SU-DHL-6 (cell line): ENCODE measurements around the gene RAVER2.

Experiments
- H2AFZ ChIP-seq: fragments of 200-600 bp; sonication (generic); 2 replicates; pipeline ENCODE4 v1.6.1; 2014; ENCODE audit warnings: low read depth, mild to moderate bottlenecking, moderate library complexity, mixed read lengths, antibody characterized with exemption, low read length; ENCODE audit not compliant: severe bottlenecking
- H3F3A ChIP-seq: fragments of 200-600 bp; shearing (Covaris generic); 2 replicates; pipeline ENCODE4 v1.6.0; 2016; ENCODE audit warnings: antibody characterized with exemption, mild to moderate bottlenecking; ENCODE audit not compliant: insufficient read depth
- H3K27ac ChIP-seq: fragments of 200-600 bp; sonication (generic); 2 replicates; pipeline ENCODE4 v1.5.1; 2016; ENCODE audit warnings: low read depth, mild to moderate bottlenecking, low read length, moderate library complexity, mixed read lengths
- H3K27me3 ChIP-seq: fragments of 200-600 bp; sonication (generic), shearing (Covaris generic); 2 replicates; pipeline ENCODE4 v1.6.0; 2014; ENCODE audit warnings: mild to moderate bottlenecking, low read length
- H3K36me3 ChIP-seq: fragments of 200-600 bp; sonication (generic); 2 replicates; pipeline ENCODE4 v1.6.1; 2014; ENCODE audit warnings: mild to moderate bottlenecking, low read length, mixed read lengths
- H3K4me2 ChIP-seq: fragments of 300-600, 200-600 bp; shearing (Covaris generic), sonication (generic); 2 replicates; pipeline ENCODE4 v1.6.0; 2014; ENCODE audit warnings: low read length, low read depth, mild to moderate bottlenecking; ENCODE audit not compliant: poor library complexity, severe bottlenecking
- H3K4me3 ChIP-seq: fragments of 200-600 bp; sonication (generic); 2 replicates; pipeline ENCODE4 v1.5.1; 2014; ENCODE audit warnings: antibody characterized with exemption, low read length, mild to moderate bottlenecking, mixed read lengths; ENCODE audit not compliant: insufficient read depth, poor library complexity, severe bottlenecking
- H3K79me2 ChIP-seq: fragments of 200-600 bp; sonication (generic); 2 replicates; pipeline ENCODE4 v1.6.1; 2014; ENCODE audit warnings: mild to moderate bottlenecking, low read length, moderate library complexity; ENCODE audit not compliant: insufficient read depth
- H3K9ac ChIP-seq: fragments of 200-600 bp; sonication (generic); 2 replicates; pipeline ENCODE4 v1.7.0; 2014; ENCODE audit warnings: mild to moderate bottlenecking, low read length
- H3K9me2 ChIP-seq: fragments of 200-600 bp; sonication (generic); replicated peaks from 2 replicates; pipeline ENCODE4 v1.6.1; 2014; ENCODE audit warnings: low read length; ENCODE audit not compliant: insufficient read depth
- H3K9me3 ChIP-seq: fragments of 200-600 bp; sonication (generic); 2 replicates; pipeline ENCODE4 v1.6.1; 2014; ENCODE audit warnings: low read length, mixed read lengths; ENCODE audit not compliant: insufficient read depth
- H4K20me1 ChIP-seq: fragments of 200-600 bp; sonication (generic); 2 replicates; pipeline ENCODE4 v1.6.1; 2014; ENCODE audit warnings: low read depth, mild to moderate bottlenecking, antibody characterized with exemption, low read length, moderate library complexity, mixed read lengths
- EZH2phosphoT487 ChIP-seq: fragments of 200-600 bp; sonication (generic), shearing (Covaris generic); conservative IDR thresholded peaks from 2 replicates; pipeline ENCODE4 v1.6.1; 2018; ENCODE audit warnings: mild to moderate bottlenecking, antibody characterized with exemption, low read length, moderate library complexity, mixed read lengths
- TF ChIP-seq, protein P1 (sequence below): fragments of 200-600 bp; sonication (generic); IDR thresholded peaks from one replicate; pipeline ENCODE4 v1.5.1; 2017; ENCODE audit warnings: antibody characterized with exemption, mild to moderate bottlenecking, low read length, moderate library complexity; ENCODE audit not compliant: insufficient read depth, poor library complexity, severe bottlenecking

The RAVER2 gene

DNA sequence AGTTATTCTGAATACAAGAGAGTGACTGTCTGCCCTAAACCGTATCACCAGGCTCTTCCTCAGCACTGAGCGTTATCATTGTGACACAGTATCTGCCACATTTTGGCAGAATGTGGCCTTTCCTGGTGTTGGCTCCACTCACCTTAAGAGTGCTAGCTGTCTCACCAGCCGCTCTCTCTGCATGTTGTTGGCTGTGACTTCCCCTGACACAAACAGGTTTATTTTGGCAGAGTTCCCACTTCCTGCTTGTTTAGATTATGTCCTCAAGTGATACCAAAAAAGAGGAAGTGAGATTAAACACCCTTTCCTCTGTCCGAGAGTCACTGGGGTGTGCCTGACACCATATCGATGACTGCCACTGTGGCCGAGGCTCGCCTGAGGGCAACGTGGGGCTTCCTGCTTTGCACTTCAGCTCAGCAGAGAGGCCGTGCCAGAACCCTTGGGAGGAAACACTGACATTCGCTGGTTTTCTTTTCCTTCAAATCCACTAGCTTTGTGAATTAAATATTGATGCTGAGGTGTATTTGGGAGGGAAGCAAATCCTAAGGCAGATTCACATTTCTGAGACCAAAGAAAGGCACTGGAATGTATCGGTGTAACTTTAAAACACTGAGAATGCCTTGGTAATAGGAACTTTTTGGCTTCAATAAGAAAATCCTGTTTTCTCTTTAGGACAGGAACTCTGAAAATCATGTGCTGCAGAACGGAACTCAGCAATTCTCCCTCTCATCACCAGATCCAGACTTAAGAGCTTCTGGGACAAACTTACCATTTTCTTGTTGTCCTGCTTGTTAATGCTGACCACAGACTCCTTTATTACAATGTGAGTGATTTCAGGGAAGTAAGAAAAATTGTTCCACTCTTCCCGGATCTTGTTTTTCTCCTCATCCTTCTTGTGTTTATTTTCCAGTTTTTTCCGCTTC is 119.4 kb downstream of the RAVER2 start:
- peaks cover 14% of the 10 kb centered on the region for H3F3A ChIP-seq
- peak overlapping the region; percentile 12 for H3K4me3 ChIP-seq
- H3K9me3 ChIP-seq = no peaks in the 10 kb centered on the region
- TF ChIP-seq, protein P1, sequence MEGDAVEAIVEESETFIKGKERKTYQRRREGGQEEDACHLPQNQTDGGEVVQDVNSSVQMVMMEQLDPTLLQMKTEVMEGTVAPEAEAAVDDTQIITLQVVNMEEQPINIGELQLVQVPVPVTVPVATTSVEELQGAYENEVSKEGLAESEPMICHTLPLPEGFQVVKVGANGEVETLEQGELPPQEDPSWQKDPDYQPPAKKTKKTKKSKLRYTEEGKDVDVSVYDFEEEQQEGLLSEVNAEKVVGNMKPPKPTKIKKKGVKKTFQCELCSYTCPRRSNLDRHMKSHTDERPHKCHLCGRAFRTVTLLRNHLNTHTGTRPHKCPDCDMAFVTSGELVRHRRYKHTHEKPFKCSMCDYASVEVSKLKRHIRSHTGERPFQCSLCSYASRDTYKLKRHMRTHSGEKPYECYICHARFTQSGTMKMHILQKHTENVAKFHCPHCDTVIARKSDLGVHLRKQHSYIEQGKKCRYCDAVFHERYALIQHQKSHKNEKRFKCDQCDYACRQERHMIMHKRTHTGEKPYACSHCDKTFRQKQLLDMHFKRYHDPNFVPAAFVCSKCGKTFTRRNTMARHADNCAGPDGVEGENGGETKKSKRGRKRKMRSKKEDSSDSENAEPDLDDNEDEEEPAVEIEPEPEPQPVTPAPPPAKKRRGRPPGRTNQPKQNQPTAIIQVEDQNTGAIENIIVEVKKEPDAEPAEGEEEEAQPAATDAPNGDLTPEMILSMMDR = no peak
- no peak for TF ChIP-seq EZH2phosphoT487
- H3K27ac ChIP-seq = peak overlapping the region; percentile 66
- H2AFZ ChIP-seq = no peak overlapping the region
- peaks cover 9% of the 10 kb centered on the region; the same call in 1 of the 2 replicates for H3K36me3 ChIP-seq
- no peaks in the 10 kb centered on the region for H3K79me2 ChIP-seq
- H3K27me3 ChIP-seq = no peaks in the 10 kb centered on the region
- H3K4me2 ChIP-seq = peak overlapping the region; percentile 43
- H3K9me2 ChIP-seq = no peaks in the 10 kb centered on the region
- no peak overlapping the region for H3K9ac ChIP-seq
- no peaks in the 10 kb centered on the region for H4K20me1 ChIP-seq

DNA sequence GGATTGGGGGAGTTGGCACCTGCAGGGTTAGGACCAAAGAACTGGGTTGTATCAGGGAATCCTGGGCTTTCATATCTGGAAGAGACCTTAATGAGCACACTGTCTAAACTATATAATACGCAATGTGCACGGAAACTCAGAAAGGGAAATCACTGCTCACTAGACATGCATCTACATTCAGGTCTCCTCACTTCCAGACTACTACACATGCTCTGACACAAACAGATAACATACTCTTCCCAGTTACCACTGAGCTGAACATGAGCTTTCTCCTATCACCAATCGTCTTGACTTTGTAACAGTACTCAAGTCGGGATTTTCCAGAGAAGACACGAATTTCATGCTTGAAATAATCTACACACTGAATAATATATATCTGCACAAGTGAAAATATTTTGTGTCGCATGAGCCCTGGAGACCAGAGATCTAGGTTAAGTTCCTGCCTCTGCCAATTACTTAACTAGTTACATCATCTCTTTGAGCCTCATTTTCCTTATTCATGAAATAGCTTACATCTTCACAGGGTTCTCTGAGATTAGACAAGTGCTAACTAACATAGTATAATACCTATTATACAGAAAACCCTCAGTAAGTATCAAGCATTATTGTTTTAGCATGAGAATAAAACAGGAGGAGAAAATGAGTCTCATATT is 120.4 kb downstream of the RAVER2 start:
- H4K20me1 ChIP-seq = no peaks in the 10 kb centered on the region
- H3K4me3 ChIP-seq = no peak overlapping the region
- no peaks in the 10 kb centered on the region for H3K79me2 ChIP-seq
- no peak overlapping the region for H3K9ac ChIP-seq
- H3K9me2 ChIP-seq = no peaks in the 10 kb centered on the region
- H3K27ac ChIP-seq = 0 out of 2 replicates have a peak overlapping the region, but pooled peaks have one; percentile 66
- no peaks in the 10 kb centered on the region for H3K9me3 ChIP-seq
- no peaks in the 10 kb centered on the region for H3K27me3 ChIP-seq
- peaks cover 14% of the 10 kb centered on the region for H3F3A ChIP-seq
- TF ChIP-seq, protein P1 = no peak
- no peak for TF ChIP-seq EZH2phosphoT487
- H3K36me3 ChIP-seq = peaks cover 9% of the 10 kb centered on the region; the same call in 1 of the 2 replicates
- H2AFZ ChIP-seq = no peak overlapping the region
- no peak overlapping the region for H3K4me2 ChIP-seq

DNA sequence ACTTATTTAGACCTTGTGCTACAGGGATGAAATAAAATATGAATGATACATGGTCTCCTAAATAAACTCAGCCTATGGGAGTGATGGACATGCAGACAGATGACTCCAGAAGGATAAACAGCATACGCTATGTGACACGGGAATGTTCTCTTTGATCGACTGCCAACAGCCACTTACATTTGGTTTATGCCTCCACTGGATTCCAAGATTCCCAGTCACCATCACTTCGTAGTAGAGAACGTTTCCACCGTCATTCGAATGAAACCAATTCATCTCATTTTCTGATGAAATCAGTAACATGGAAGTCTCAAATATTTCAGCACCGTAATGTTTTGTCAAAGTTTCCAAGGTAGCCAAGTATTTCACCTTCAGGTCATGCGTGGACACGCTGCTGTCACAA is 121.8 kb downstream of the RAVER2 start:
- H3K4me3 ChIP-seq = no peak overlapping the region
- H4K20me1 ChIP-seq = no peaks in the 10 kb centered on the region
- H3K4me2 ChIP-seq = no peak overlapping the region
- H3K9me3 ChIP-seq = no peaks in the 10 kb centered on the region
- TF ChIP-seq, protein P1 = no peak
- TF ChIP-seq EZH2phosphoT487 = no peak
- no peaks in the 10 kb centered on the region for H3K79me2 ChIP-seq
- peaks cover 14% of the 10 kb centered on the region for H3F3A ChIP-seq
- no peaks in the 10 kb centered on the region for H3K9me2 ChIP-seq
- no peak overlapping the region for H3K9ac ChIP-seq
- H3K27ac ChIP-seq = no peak overlapping the region
- peaks cover 9% of the 10 kb centered on the region; the same call in 1 of the 2 replicates for H3K36me3 ChIP-seq
- H2AFZ ChIP-seq = no peak overlapping the region
- H3K27me3 ChIP-seq = no peaks in the 10 kb centered on the region
